ENCODE data around the gene NFIC.

GRCh38 chr19:3320354-3320670, 46.1 kb upstream of the NFIC start:
- TF ChIP-seq, protein P1, sequence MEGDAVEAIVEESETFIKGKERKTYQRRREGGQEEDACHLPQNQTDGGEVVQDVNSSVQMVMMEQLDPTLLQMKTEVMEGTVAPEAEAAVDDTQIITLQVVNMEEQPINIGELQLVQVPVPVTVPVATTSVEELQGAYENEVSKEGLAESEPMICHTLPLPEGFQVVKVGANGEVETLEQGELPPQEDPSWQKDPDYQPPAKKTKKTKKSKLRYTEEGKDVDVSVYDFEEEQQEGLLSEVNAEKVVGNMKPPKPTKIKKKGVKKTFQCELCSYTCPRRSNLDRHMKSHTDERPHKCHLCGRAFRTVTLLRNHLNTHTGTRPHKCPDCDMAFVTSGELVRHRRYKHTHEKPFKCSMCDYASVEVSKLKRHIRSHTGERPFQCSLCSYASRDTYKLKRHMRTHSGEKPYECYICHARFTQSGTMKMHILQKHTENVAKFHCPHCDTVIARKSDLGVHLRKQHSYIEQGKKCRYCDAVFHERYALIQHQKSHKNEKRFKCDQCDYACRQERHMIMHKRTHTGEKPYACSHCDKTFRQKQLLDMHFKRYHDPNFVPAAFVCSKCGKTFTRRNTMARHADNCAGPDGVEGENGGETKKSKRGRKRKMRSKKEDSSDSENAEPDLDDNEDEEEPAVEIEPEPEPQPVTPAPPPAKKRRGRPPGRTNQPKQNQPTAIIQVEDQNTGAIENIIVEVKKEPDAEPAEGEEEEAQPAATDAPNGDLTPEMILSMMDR (IDR thresholded peaks at IDR 0.05; ENCODE audit: poor library complexity, severe bottlenecking): no peak
- no peak for TF ChIP-seq REST (IDR thresholded peaks at IDR 0.05; ENCODE audit: borderline replicate concordance)
- TF ChIP-seq POLR2AphosphoS5 (IDR thresholded peaks at IDR 0.05): no peak
- TF ChIP-seq EP300 (conservative IDR thresholded peaks at IDR 0.05; ENCODE audit: poor library complexity, severe bottlenecking): no peak
- TF ChIP-seq TAF1 (IDR thresholded peaks at IDR 0.05; ENCODE audit: low read depth): no peak
- no peak for TF ChIP-seq RAD21 (conservative IDR thresholded peaks at IDR 0.05)
- no peak for TF ChIP-seq EZH2 (IDR thresholded peaks at IDR 0.05; ENCODE audit: borderline replicate concordance, insufficient read depth, low read length, poor library complexity, severe bottlenecking)
- no peak for TF ChIP-seq SMC3 (conservative IDR thresholded peaks at IDR 0.05; ENCODE audit: poor library complexity)
